SK-N-MC (cell line): ENCODE measurements around the gene COL4A5.

Experiments used
- EZH2 ChIP-seq: fragments of 200-600 bp; sonication (generic); IDR thresholded peaks from one replicate; pipeline ENCODE4 v1.6.1; 2017; ENCODE audit warnings: antibody characterized with exemption
- POLR2AphosphoS5 ChIP-seq: IDR thresholded peaks from 2 replicates; pipeline ENCODE4 v1.6.1; 2012; ENCODE audit warnings: mild to moderate bottlenecking, low read depth, low read length, borderline replicate concordance

GRCh38 chrX:108453841-108454240, 14.2 kb downstream of the COL4A5 start:
- TF ChIP-seq EZH2 (no peak), POLR2AphosphoS5 (no peak)
